GM21786 (cell line): ENCODE data around the gene KLHL14.
"Not testable (repeated sequence)": the region's sequence is repeated elsewhere in the genome, so short reads cannot be mapped to it uniquely, and the experiment has no call there.

ENCODE experiments used
- ATAC-seq: cut with Tn5 transposase; IDR thresholded peaks from one replicate; pipeline ENCODE4 v1.9.1; 2021; ENCODE audit not compliant: unreplicated experiment

The KLHL14 gene

GRCh38 chr18:32661486-32662299 is 111.1 kb downstream of the KLHL14 start:
- ATAC-seq: no peak

GRCh38 chr18:32654507-32654906 is 118.3 kb downstream of the KLHL14 start:
- ATAC-seq: not testable (repeated sequence)

GRCh38 chr18:32637659-32638058 is 135.2 kb downstream of the KLHL14 start:
- ATAC-seq: not testable (repeated sequence)

- ATAC-seq: no peak
These were observed 135.6 kb downstream of the KLHL14 start for GRCh38 chr18:32637226-32637625.

- ATAC-seq: no peak
These were observed 137.9 kb downstream of the KLHL14 start for GRCh38 chr18:32634876-32635431.

- ATAC-seq: no peak
These were observed 142.7 kb downstream of the KLHL14 start for GRCh38 chr18:32629981-32630700.

GRCh38 chr18:32629292-32629691 is 143.5 kb downstream of the KLHL14 start:
- no peak for ATAC-seq

- ATAC-seq: no peak
These were observed 148.6 kb downstream of the KLHL14 start for GRCh38 chr18:32624182-32624723.

- ATAC-seq: no peak
These were observed 149.3 kb downstream of the KLHL14 start for GRCh38 chr18:32623563-32623962.
